GM18520 (cell line): Measurements from ENCODE around the gene PALLD.
"Not testable (repeated sequence)": the region's sequence is repeated elsewhere in the genome, so short reads cannot be mapped to it uniquely, and the experiment has no call there.

ENCODE experiments used
- ATAC-seq: cut with Tn5 transposase; IDR thresholded peaks from one replicate; pipeline ENCODE4 v1.9.1; 2021; ENCODE audit not compliant: unreplicated experiment

The PALLD gene

DNA sequence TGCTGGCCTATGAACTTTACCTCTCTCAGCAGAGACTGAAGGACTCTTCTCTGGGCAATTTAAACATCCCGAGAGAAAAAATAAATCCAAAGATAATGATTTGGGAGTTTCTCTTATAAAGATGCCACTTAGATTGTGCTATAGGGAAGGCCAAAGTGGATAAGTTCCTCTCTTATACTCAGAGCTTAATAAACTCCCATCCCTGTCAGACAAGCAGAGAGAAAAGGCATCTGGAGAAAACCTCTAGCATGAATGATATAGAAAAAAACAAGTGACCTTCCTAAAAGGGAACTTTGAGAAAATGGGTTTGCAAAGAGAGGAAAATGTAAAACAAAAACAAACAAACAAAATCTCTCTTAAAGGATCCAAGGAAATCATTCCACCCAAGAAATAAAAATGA is 199.4 kb downstream of the PALLD start:
- ATAC-seq, result no peak

- no peak for ATAC-seq
These were observed 200.0 kb downstream of the PALLD start for GRCh38 chr4:168696826-168697225.

DNA sequence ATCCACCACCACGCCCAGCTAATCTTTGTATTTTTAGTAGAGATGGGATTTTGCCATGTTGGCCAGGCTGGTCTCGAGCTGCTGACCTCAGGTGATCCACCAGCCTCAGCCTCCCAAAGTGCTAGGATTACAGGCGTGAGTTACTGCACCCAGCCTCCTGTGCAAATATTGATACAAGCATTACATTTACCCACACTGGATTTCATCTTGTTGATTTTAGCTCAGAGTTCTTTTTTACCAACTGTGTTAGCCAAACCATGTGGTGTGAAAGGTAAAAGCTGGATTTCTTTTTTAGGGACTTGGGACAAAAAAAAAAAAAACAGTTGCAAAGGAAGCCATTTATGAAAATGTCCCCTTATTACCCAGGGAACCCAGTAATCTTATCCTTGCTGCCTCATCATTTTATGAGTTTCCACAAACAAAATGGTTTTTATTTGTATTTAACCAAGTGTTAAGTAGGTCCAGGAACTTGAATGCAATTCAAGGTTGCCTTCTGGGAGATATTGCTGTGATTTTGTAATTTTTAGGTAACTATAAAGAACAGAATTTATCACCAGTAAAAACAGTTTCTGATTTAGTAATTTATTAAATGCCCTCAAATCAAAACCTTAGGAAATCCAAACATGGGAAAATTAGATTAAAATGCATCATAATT is 202.5 kb downstream of the PALLD start:
- ATAC-seq, result no peak

GRCh38 chr4:168701061-168701460 is 204.2 kb downstream of the PALLD start:
- no peak for ATAC-seq

DNA sequence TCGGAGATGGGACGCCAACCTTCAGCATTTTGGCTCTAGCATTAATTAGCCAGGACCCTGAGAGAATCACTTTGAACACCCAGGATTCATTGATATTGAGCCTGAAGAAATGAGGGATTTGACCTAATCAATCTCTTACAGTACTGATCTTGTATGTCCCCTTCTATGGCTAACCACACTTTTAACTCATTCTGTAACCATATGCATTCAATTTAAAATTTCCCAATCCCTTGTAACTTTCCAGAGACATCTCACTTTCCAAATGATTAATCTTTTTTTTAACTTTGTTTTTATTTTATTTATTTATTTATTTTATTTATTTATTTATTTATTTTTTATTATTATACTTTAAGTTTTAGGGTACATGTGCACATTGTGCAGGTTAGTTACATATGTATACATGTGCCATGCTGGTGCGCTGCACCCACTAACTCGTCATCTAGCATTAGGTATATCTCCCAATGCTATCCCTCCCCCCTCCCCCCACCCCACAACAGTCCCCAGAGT is 205.8 kb downstream of the PALLD start:
- not testable (repeated sequence) for ATAC-seq

DNA sequence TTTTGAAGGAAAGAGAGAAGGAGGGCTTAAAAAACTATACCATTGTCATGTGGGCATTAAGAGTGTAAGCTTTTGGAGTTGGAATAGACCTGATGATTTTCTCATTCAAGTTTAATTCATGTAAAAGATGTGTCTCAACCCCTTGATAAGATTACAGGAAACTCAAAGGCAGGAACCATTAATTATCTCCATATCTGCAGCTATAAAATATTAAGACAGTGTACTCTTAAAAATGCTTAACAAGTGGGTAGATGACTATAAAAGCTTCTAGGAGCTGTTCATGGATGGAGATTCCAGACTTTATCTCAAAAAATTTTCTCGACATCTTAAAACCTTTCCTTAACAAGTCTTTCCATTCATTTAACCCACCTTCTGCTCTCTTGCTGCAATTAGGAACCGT is 208.3 kb downstream of the PALLD start:
- ATAC-seq, result no peak

DNA sequence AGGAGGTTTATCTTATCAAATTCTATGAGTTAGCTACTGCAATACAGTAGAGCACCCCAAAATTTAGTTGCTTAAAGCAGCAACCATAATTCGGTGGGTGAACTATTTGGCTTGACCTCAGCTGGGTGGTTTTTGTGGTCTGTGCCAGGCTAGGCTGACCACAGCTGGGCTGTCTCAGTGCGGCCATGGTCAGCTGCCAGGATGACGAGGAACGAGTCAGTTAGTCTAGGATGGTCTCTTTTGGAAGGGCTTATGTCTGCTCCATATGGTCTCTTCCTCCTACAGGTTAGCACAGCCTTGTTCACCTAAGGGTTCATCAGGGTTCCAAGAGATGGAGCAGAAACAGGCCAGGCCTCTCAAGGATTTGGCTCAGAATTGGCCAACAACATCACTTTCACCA is 210.4 kb downstream of the PALLD start:
- no peak for ATAC-seq

- no peak for ATAC-seq
These were observed 211.3 kb downstream of the PALLD start for GRCh38 chr4:168708108-168708507.

GRCh38 chr4:168710353-168710946 is 213.6 kb downstream of the PALLD start:
- ATAC-seq, result no peak

- ATAC-seq, result no peak
These were observed 214.6 kb downstream of the PALLD start for GRCh38 chr4:168711197-168712140.

DNA sequence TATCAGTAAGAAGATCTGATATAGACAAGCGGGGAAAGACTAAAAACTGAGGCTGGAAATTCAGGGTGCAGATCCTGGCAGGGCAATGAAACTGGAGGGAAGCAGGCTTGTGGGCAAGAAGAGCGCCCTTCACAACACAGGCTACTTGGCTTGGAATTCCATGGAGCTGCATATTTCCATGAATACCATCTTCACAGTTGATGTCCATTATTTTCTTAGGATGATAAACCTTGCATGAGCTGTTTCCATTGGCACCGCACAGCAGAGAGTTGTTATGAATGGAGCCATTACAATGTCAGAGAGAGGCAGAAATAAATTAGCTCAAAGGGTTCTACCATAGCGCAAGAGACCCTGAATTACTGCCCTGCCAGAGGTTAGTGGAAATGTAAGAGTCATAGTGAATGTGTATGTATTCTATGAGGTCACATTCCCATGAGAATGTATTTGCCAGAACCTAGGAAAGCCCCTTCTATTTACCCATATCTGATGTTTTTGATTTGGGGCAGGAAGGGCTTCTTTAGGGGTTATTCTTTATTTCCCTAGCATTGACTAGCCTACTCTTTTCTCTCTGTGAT is 215.6 kb downstream of the PALLD start:
- ATAC-seq, result no peak

DNA sequence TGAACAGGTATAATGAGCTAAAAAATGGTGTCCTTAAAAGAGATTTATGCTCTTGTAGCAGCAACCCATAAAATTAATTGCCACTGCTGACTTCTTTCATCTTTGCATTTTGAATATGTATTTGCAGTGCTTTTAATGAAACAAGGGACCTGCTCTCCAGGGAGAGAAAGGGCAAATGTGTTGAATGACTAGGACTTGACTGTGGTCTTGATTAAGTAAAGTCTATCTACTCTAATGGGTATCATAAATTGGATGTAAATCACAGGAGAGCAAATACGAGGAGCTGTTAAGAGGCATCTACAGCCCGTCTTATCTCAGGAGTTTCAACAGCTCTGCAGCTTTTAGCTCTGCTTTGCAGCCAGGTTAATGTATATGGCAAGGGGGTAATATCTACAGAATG is 216.4 kb downstream of the PALLD start:
- ATAC-seq, result no peak

DNA sequence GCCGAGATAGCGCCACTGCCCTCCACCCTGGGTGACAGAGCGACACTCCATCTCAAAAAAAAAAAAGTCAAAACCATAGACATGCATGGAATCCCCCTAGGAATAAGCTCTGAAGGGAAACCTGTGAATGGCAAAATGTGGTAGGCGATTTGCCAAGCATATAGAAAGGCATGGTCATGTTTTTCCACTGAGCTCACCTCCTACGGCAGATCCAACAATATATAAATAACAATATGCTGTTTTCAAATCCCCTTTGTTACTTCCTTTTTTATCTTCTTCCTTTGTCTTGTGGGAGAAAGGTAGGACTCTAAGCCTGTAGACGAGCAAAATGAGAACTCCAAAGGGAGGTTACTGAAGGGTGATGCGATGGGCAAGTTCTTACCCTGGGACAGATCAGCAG is 219.0 kb downstream of the PALLD start:
- ATAC-seq, result no peak

DNA sequence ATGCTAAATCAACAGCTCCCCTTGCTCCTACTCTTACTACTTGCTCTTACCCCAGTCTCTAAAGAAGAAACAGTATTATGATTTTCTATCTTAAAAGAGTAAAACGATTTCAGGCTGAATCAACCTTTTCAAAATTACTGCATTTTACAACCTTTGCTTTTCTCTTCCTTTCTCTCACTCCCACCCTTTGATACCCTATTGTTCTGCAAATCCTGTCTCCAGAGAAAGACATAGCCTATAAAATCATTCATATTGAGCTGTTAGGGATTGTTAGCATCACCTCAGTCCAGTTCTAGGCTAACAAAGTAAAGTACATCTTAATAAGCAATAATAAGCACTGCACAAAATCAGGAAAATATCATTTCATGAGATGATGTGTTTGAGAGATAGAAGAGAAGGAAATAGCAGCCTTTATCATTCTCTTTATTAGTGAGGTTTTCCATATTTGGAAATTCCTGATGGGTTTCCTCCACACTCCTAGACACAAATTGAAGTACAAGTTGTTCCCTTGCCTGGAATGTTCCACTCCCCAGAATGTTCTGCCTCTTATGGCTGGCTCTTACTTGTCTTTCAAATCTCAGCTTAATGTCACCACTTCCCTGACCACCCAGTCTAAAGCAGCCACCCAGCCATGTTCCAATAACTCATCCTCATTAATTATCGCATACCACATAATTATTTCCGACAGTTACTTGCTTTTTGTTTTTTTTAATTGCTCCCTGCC is 219.7 kb downstream of the PALLD start:
- no peak for ATAC-seq

DNA sequence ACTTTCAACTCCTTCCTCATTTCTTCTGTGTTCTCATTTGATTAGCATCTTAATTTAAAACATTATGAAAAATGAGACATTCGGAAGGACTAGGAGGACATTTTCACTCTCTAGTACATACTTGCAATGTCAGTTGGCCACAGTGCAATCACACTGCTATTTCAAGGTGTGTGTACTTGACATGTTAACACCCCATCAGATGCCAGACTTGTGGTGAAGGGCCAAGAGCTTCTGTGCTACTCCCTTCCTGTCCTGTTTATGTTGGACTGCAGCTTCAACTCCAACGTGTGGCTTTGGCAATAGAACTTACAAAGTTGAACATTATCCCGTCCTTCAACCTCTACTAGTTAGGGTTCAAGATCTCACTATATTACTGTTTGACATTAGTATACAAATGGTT is 221.0 kb downstream of the PALLD start:
- ATAC-seq, result no peak

DNA sequence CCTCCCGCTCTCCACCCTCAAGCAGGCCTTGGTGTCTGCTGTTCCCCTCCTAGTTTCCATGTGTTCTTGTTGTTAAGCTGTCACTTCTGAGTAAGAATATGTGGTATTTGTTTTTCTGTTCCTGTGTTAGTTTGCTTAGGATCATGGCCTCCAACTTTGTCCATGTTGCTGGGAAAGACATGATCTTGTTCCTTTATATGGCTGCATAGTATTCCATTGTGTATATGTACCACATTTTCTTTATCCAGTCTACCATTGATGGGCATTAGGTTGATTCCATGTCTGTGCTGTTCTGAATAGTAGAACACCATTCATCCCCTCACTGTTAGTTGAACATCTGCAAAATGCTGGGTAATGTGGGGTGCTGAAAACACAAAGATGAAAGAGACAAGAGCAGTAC is 222.9 kb downstream of the PALLD start:
- ATAC-seq, result no peak

DNA sequence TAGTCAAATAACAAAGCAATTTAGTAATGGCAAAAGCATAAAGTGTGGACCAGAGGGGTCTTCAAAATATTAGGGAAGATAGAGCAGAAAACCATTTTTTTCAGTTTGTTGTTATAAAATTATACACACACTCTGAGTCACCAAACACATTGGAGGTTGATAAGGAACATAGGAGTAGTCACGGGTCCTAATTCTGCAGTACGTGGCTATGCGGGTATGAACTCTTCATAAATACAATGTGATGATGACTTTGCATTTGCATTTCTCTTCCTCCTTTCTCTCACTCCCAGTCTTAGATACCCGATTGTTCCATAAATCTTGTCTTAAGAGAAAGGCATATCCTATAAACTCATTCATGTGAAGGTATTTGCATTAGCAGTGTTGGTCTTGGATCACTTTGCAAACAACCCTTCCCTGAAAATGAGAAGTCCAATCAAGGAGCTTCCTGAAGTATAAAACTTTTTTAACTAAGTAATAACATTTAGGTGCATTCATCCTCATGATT is 223.6 kb downstream of the PALLD start:
- ATAC-seq, result no peak

DNA sequence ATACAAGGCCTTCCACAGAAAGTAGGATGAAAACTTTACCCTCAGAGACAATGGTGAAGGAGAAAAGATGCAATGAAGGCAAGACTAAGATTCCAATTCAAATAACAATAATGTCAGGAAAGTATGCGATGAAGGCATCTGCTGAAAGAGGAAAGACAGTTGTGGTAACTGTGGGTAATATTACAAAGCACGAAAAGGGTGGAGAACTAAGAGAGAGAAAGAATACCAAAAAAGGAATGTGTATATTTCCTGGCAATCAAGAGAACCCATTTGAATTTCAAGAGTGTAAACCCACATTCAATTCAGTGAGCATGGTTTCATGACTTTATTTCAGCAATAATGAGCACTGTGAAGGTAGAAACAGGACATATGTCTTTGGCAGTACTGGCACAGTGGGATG is 225.5 kb downstream of the PALLD start:
- ATAC-seq, result no peak

GRCh38 chr4:168723020-168723419 is 226.2 kb downstream of the PALLD start:
- ATAC-seq, result no peak

DNA sequence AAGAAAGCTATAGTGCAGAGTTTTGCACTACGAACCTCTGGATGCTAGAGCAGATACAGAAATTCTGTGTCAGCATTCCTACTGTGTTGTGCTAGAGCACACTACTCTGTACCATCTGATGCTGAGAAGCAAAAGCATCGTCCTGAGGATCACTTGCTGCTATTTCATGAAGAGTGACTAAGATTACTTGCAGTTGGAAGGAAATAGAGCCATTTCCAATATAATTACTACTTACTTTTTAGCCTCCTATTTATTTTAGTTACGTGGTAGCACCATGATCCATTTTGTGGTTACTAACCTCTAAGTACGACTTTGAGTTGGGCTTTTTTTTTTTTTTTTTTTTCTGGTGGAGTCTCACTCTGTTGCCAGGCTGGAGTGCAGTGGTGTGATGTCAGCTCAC is 226.7 kb downstream of the PALLD start:
- ATAC-seq, result no peak

DNA sequence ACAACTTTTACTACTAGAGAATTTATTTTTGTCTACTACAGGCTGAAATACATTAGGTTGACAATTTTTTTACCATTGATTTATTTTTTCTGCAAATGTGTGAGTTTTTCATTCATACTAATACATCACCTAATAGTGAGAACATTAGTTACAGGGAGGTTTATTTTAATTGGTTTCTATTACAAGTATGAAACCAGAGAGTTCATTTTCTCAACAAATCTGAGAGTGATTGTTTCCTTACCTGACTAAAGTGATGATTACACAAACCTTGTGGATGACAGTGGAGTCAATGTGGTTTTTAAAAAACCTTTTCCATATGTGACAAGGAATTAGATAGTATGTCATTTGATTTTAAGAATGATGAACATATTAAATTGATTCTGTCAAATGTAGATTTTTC is 227.4 kb downstream of the PALLD start:
- no peak for ATAC-seq
